H54 (cell line): ENCODE measurements around the gene C4A.
"Not testable (repeated sequence)": the region's sequence is repeated elsewhere in the genome, so short reads cannot be mapped to it uniquely, and the experiment has no call there.

Experiments used
- DNase-seq: peaks from one replicate; pipeline ENCODE4 v3.0.0; 2011; ENCODE audit warnings: low spot score, mixed read lengths; ENCODE audit not compliant: insufficient read length
- FAIRE-seq: peaks from 3 replicates; lab custom pipeline; 2011; peaks lifted over from hg19 to GRCh38; lab: Jason Lieb, UNC

The C4A gene

GRCh38 chr6:32002546-32003268, 20.9 kb downstream of the C4A start:
- DNase-seq, FAIRE-seq: not testable (repeated sequence)

GRCh38 chr6:32003301-32003700, 21.4 kb downstream of the C4A start:
- DNase-seq, FAIRE-seq: not testable (repeated sequence)

- DNase-seq, FAIRE-seq: not testable (repeated sequence)
Measured at GRCh38 chr6:32004393-32004792, 22.5 kb downstream of the C4A start.

- not testable (repeated sequence) for DNase-seq
Measured at GRCh38 chr6:32004864-32005537, 23.1 kb downstream of the C4A start.

GRCh38 chr6:32005538-32005880, 23.7 kb downstream of the C4A start:
- DNase-seq, FAIRE-seq: not testable (repeated sequence)

More at GRCh38 chr6:32004864-32005537, 23.1 kb downstream of the C4A start:
- not testable (repeated sequence) for FAIRE-seq

- not testable (repeated sequence) for DNase-seq, FAIRE-seq
Measured at GRCh38 chr6:32005991-32006529, 24.2 kb downstream of the C4A start.

GRCh38 chr6:32007086-32007485, 25.2 kb downstream of the C4A start:
- not testable (repeated sequence) for FAIRE-seq, DNase-seq

- not testable (repeated sequence) for FAIRE-seq, DNase-seq
Measured at GRCh38 chr6:32008037-32008436, 26.2 kb downstream of the C4A start.

- not testable (repeated sequence) for FAIRE-seq, DNase-seq
Measured at GRCh38 chr6:32008616-32009015, 26.8 kb downstream of the C4A start.

- FAIRE-seq, DNase-seq: not testable (repeated sequence)
Measured at GRCh38 chr6:32009537-32009936, 27.7 kb downstream of the C4A start.

- not testable (repeated sequence) for DNase-seq, FAIRE-seq
Measured at GRCh38 chr6:32010856-32011530, 29.1 kb downstream of the C4A start.

GRCh38 chr6:32012941-32013617, 31.2 kb downstream of the C4A start:
- DNase-seq, FAIRE-seq: not testable (repeated sequence)

GRCh38 chr6:32013738-32014137, 31.9 kb downstream of the C4A start:
- not testable (repeated sequence) for FAIRE-seq, DNase-seq

GRCh38 chr6:32014547-32014946, 32.7 kb downstream of the C4A start, which contains the start of gene C4B:
TSS of gene C4B (plus strand) at chr6:32014795. CDS start at chr6:32014846, 51 bp downstream.
- FAIRE-seq = not testable (repeated sequence)

GRCh38 chr6:32022100-32022499, 40.2 kb downstream of the C4A start:
- FAIRE-seq, DNase-seq: not testable (repeated sequence)

More at GRCh38 chr6:32014547-32014946, 32.7 kb downstream of the C4A start, which contains the start of gene C4B:
- not testable (repeated sequence) for DNase-seq

GRCh38 chr6:32028631-32029030, 46.8 kb downstream of the C4A start:
- not testable (repeated sequence) for DNase-seq, FAIRE-seq

- not testable (repeated sequence) for DNase-seq, FAIRE-seq
Measured at GRCh38 chr6:32029553-32029952, 47.7 kb downstream of the C4A start.

- not testable (repeated sequence) for DNase-seq, FAIRE-seq
Measured at GRCh38 chr6:32035283-32036013, 53.6 kb downstream of the C4A start.

GRCh38 chr6:32037136-32037535, 55.3 kb downstream of the C4A start:
- not testable (repeated sequence) for DNase-seq, FAIRE-seq
